Mesenchymal stem cell (in vitro differentiated cells and primary cell): Measurements from ENCODE around the gene MX2.

Experiments
- DNase-seq: peaks from one replicate; pipeline ENCODE4 v3.0.0-alpha.2; 2013
- H2AFZ ChIP-seq: one replicate; pipeline ENCODE4 v1.6.1; 2013; ENCODE audit warnings: low read depth, mild to moderate bottlenecking, control low read depth, inconsistent platforms, low read length, moderate library complexity
- H2AK5ac ChIP-seq: 2 replicates; pipeline ENCODE4 v1.6.1; 2013; ENCODE audit warnings: low read length, moderate library complexity, mild to moderate bottlenecking, inconsistent platforms; ENCODE audit not compliant: severe bottlenecking
- H2BK120ac ChIP-seq: one replicate; pipeline ENCODE4 v1.6.1; 2013; ENCODE audit warnings: low read depth, mild to moderate bottlenecking, inconsistent platforms, low read length, moderate library complexity
- H2BK12ac ChIP-seq, 2 experiments: one replicate each; pipeline ENCODE4 v1.6.1; 2013; ENCODE audit warnings: inconsistent platforms in 2 of 2, low read length in 2 of 2, mild to moderate bottlenecking in 2 of 2, moderate library complexity in 2 of 2, control low read depth in 1 of 2
- H2BK15ac ChIP-seq: one replicate; pipeline ENCODE4 v1.6.1; 2013; ENCODE audit warnings: mild to moderate bottlenecking, low read depth, inconsistent platforms; ENCODE audit not compliant: poor library complexity, severe bottlenecking
- H2BK5ac ChIP-seq: 2 replicates; pipeline ENCODE4 v1.6.1; 2013; ENCODE audit warnings: low read depth, mild to moderate bottlenecking, low read length, control low read depth, inconsistent platforms; ENCODE audit not compliant: poor library complexity, severe bottlenecking
- H3K14ac ChIP-seq, 2 experiments: one replicate each; pipeline ENCODE4 v1.6.1; 2013; ENCODE audit warnings: inconsistent platforms in 2 of 2, low read length in 2 of 2, control low read depth in 1 of 2, mild to moderate bottlenecking in 1 of 2, moderate library complexity in 1 of 2
- H3K18ac ChIP-seq, 2 experiments: one replicate each; pipeline ENCODE4 v1.6.1; 2013; ENCODE audit warnings: inconsistent platforms in 2 of 2, low read length in 2 of 2, control low read depth in 1 of 2, low read depth in 1 of 2, mild to moderate bottlenecking in 1 of 2
- H3K23ac ChIP-seq, 2 experiments: one replicate each; pipeline ENCODE4 v1.6.1; 2013; ENCODE audit warnings: inconsistent platforms in 2 of 2, low read length in 2 of 2, mild to moderate bottlenecking in 2 of 2, moderate library complexity in 2 of 2, control low read depth in 1 of 2
- H3K27ac ChIP-seq: 2 replicates; pipeline ENCODE4 v1.5.1; 2013; ENCODE audit warnings: mild to moderate bottlenecking, moderate library complexity, low read length, control low read depth, inconsistent platforms; ENCODE audit not compliant: poor library complexity, severe bottlenecking
- H3K27me3 ChIP-seq, 2 experiments: 2 replicates each; pipeline versions ENCODE4 v1.6.1 to v1.7.0; 2013; ENCODE audit warnings: low read length in 2 of 2, mild to moderate bottlenecking in 2 of 2, moderate library complexity in 2 of 2, control low read depth in 1 of 2, inconsistent platforms in 1 of 2; ENCODE audit not compliant: control insufficient read depth in 1 of 2, insufficient read depth in 1 of 2
- H3K36me3 ChIP-seq, 2 experiments: 2 replicates each; pipeline versions ENCODE4 v1.6.1 to v1.7.0; 2013; ENCODE audit warnings: low read length in 2 of 2, control low read depth in 1 of 2, inconsistent platforms in 1 of 2, low read depth in 1 of 2, mild to moderate bottlenecking in 1 of 2; ENCODE audit not compliant: insufficient read depth in 2 of 2, control insufficient read depth in 1 of 2
- H3K4ac ChIP-seq, 2 experiments: one replicate each; pipeline ENCODE4 v1.6.1; 2013; ENCODE audit warnings: inconsistent platforms in 2 of 2, low read length in 2 of 2, mild to moderate bottlenecking in 2 of 2, moderate library complexity in 2 of 2, control low read depth in 1 of 2, low read depth in 1 of 2
- H3K4me1 ChIP-seq: 2 replicates; pipeline ENCODE4 v1.6.1; 2013; ENCODE audit warnings: low read depth, low read length, control low read depth; ENCODE audit not compliant: control insufficient read depth, insufficient read depth
- H3K4me2 ChIP-seq: 2 replicates; pipeline ENCODE4 v1.6.1; 2013; ENCODE audit warnings: low read length, mild to moderate bottlenecking, inconsistent platforms; ENCODE audit not compliant: poor library complexity, severe bottlenecking
- H3K4me3 ChIP-seq, 2 experiments: 2 replicates each; pipeline versions ENCODE4 v1.5.1 to v1.7.0; 2013; ENCODE audit warnings: low read length in 2 of 2, mild to moderate bottlenecking in 2 of 2, control low read depth in 1 of 2, low read depth in 1 of 2; ENCODE audit not compliant: insufficient read depth in 1 of 2
- H3K79me1 ChIP-seq: replicated peaks from 2 replicates; pipeline ENCODE4 v1.6.1; 2013; ENCODE audit warnings: mild to moderate bottlenecking, control low read depth, low read length, inconsistent platforms; ENCODE audit not compliant: poor library complexity, severe bottlenecking
- H3K9ac ChIP-seq: 2 replicates; pipeline ENCODE4 v1.7.0; 2013; ENCODE audit warnings: mild to moderate bottlenecking, low read length, moderate library complexity
- H3K9me3 ChIP-seq: 2 replicates; pipeline ENCODE4 v1.7.0; 2013; ENCODE audit warnings: mild to moderate bottlenecking, low read length; ENCODE audit not compliant: control insufficient read depth
- H4K8ac ChIP-seq: one replicate; pipeline ENCODE4 v1.6.1; 2013; ENCODE audit warnings: inconsistent platforms, mild to moderate bottlenecking, low read length, moderate library complexity
- H4K91ac ChIP-seq: one replicate; pipeline ENCODE4 v1.6.1; 2013; ENCODE audit warnings: mild to moderate bottlenecking, low read length, inconsistent platforms
- WGBS: methylation state at CpG from one replicate; pipeline ENCODE4 v1.1.7; 2013; ENCODE audit warnings: mixed read lengths; 5-methylcytosine and 5-hydroxymethylcytosine counted together

MX2 gene

GRCh38 chr21:41374867-41375533 lies 13.2 kb downstream of the MX2 start:
- Histone ChIP-seq H3K36me3 (peaks cover 0 to 34% of the 10 kb centered on the region in 2 experiments), H2BK120ac (no peak overlapping the region), H4K91ac (no peak overlapping the region), H2AFZ (no peak overlapping the region), H2BK12ac (no peak overlapping the region), H2BK15ac (no peak overlapping the region), H3K18ac (no peak overlapping the region), H3K79me1 (no peaks in the 10 kb centered on the region), H3K23ac (no peak overlapping the region), H3K14ac (no peak overlapping the region), H2AK5ac (no peak overlapping the region), H3K27me3 (peaks cover 0 to 26% of the 10 kb centered on the region in 2 experiments), H3K4ac (no peak overlapping the region), H3K4me2 (no peak overlapping the region), H3K27ac (no peak overlapping the region), H3K9ac (no peak overlapping the region), H2BK5ac (no peak overlapping the region), H3K9me3 (no peaks in the 10 kb centered on the region), H3K4me1 (no peaks in the 10 kb centered on the region), H3K4me3 (no peak overlapping the region), H4K8ac (no peak overlapping the region)
- no peak for DNase-seq
- WGBS, result 76% methylated on average over 5 of the region's 5 CpGs

GRCh38 chr21:41375875-41376274 lies 14.0 kb downstream of the MX2 start:
- Histone ChIP-seq H2BK120ac (no peak overlapping the region), H3K27ac (no peak overlapping the region), H3K79me1 (no peaks in the 10 kb centered on the region), H3K9me3 (no peaks in the 10 kb centered on the region), H3K4me3 (no peak overlapping the region), H2BK5ac (no peak overlapping the region), H3K36me3 (peaks cover 0 to 43% of the 10 kb centered on the region in 2 experiments), H3K18ac (no peak overlapping the region), H3K14ac (no peak overlapping the region), H4K8ac (no peak overlapping the region), H2AFZ (no peak overlapping the region), H2BK12ac (no peak overlapping the region), H3K4me2 (no peak overlapping the region), H3K9ac (no peak overlapping the region), H3K23ac (no peak overlapping the region), H3K4me1 (no peaks in the 10 kb centered on the region), H3K27me3 (peaks cover 0 to 20% of the 10 kb centered on the region in 2 experiments), H2BK15ac (no peak overlapping the region), H2AK5ac (no peak overlapping the region), H4K91ac (no peak overlapping the region), H3K4ac (no peak overlapping the region)
- DNase-seq, result no peak
- 78% methylated on average over 5 of the region's 5 CpGs for WGBS

DNA sequence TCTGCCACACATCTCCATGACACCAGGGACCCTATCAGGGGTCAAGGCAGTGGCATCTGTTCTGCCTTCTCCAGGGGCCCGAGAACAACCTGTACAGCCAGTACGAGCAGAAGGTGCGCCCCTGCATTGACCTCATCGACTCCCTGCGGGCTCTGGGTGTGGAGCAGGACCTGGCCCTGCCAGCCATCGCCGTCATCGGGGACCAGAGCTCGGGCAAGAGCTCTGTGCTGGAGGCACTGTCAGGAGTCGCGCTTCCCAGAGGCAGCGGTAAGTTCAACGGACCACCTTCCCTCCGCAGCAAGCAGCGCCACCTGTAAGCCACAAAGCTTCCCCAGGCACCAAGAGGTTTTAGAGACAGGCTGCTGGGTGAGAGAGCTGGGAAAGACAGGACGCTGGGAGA lies 15.9 kb downstream of the MX2 start:
- Histone ChIP-seq H3K18ac (no peak overlapping the region), H3K36me3 (peaks cover 0 to 58% of the 10 kb centered on the region in 2 experiments), H2AFZ (no peak overlapping the region), H2BK12ac (no peak overlapping the region), H3K9ac (no peak overlapping the region), H3K4me2 (no peak overlapping the region), H4K8ac (no peak overlapping the region), H2BK120ac (no peak overlapping the region), H2AK5ac (no peak overlapping the region), H2BK5ac (no peak overlapping the region), H3K27ac (no peak overlapping the region), H3K9me3 (no peaks in the 10 kb centered on the region), H3K4me3 (no peak overlapping the region), H3K27me3 (peaks cover 0 to 9% of the 10 kb centered on the region in 2 experiments), H4K91ac (no peak overlapping the region), H3K4me1 (no peaks in the 10 kb centered on the region), H3K79me1 (no peaks in the 10 kb centered on the region), H2BK15ac (no peak overlapping the region), H3K14ac (no peak overlapping the region), H3K4ac (no peak overlapping the region), H3K23ac (no peak overlapping the region)
- 79% methylated on average over 16 of the region's 16 CpGs for WGBS
- DNase-seq, result no peak

GRCh38 chr21:41378849-41379248 lies 17.0 kb downstream of the MX2 start:
- Histone ChIP-seq H3K9me3 (no peaks in the 10 kb centered on the region), H4K91ac (no peak overlapping the region), H3K27me3 (peaks cover 0 to 4% of the 10 kb centered on the region in 2 experiments), H2AK5ac (no peak overlapping the region), H3K9ac (no peak overlapping the region), H2BK5ac (no peak overlapping the region), H2AFZ (no peak overlapping the region), H3K4me2 (no peak overlapping the region), H2BK120ac (no peak overlapping the region), H3K14ac (no peak overlapping the region), H3K79me1 (no peaks in the 10 kb centered on the region), H3K36me3 (peaks cover 0 to 69% of the 10 kb centered on the region in 2 experiments), H4K8ac (no peak overlapping the region), H3K18ac (no peak overlapping the region), H3K4me3 (no peak overlapping the region), H3K4me1 (no peaks in the 10 kb centered on the region), H3K4ac (no peak overlapping the region), H2BK12ac (no peak overlapping the region), H3K27ac (no peak overlapping the region), H2BK15ac (no peak overlapping the region), H3K23ac (no peak overlapping the region)
- no peak for DNase-seq
- 78% methylated on average over 8 of the region's 8 CpGs for WGBS
